IMR-90 (cell line): ENCODE measurements around the gene GRIN1. TPM values are rescaled to one million over a fixed set of nuclear protein-coding genes. Genes with fewer than 3 reads are reported as not detected.

Source experiments
- ATAC-seq: fragments of 200-7000 bp; cut with Tn5 transposase; 2 replicates; pipeline ENCODE4 v1.9.1; 2020; ENCODE audit warnings: low read depth, mild to moderate bottlenecking, moderate library complexity
- BruUV-seq: library from RNA; stranded (reverse); fragments of 400-500 nt; replicated peaks from 2 replicates; lab custom pipeline; 2021; lab: Mats Ljungman, UMichigan
- CTCF ChIA-PET: fragments of 300-600 bp; formaldehyde crosslinking; extraction: SDS; loops from one replicate; lab custom pipeline; 2021; ENCODE audit warnings: antibody characterized with exemption; lab: Yijun Ruan, JAX
- POLR2A ChIA-PET: fragments of 300-600 bp; sonication (Branson Sonifier 250); formaldehyde crosslinking; loops from one replicate; lab custom pipeline; 2022; ENCODE audit warnings: antibody characterized with exemption; ENCODE audit not compliant: unreplicated experiment; lab: Charles Lee
- DNase-seq: peaks from one replicate; pipeline ENCODE4 v3.0.0; 2013
- H2AFZ ChIP-seq: replicated peaks from 2 replicates; pipeline ENCODE3; 2013; ENCODE audit warnings: low read length, mild to moderate bottlenecking; ENCODE audit not compliant: poor library complexity
- H2AK5ac ChIP-seq: 2 replicates; pipeline ENCODE4 v1.6.1; 2013; ENCODE audit warnings: low read depth, low read length, inconsistent platforms
- H2AK9ac ChIP-seq: replicated peaks from 2 replicates; pipeline ENCODE3; 2013; ENCODE audit warnings: mild to moderate bottlenecking, low read depth, low read length, moderate library complexity; ENCODE audit not compliant: poor library complexity
- H2BK120ac ChIP-seq: 2 replicates; pipeline ENCODE4 v1.6.1; 2013; ENCODE audit warnings: low read depth, low read length, inconsistent platforms
- H2BK15ac ChIP-seq: 3 replicates; pipeline ENCODE4 v1.6.1; 2013; ENCODE audit warnings: low read depth, low read length, inconsistent platforms
- H2BK20ac ChIP-seq: 2 replicates; pipeline ENCODE4 v1.6.1; 2013; ENCODE audit warnings: low read depth, mild to moderate bottlenecking, inconsistent platforms, low read length, moderate library complexity
- H2BK5ac ChIP-seq: 2 replicates; pipeline ENCODE4 v1.6.1; 2013; ENCODE audit warnings: mild to moderate bottlenecking, low read depth, low read length, inconsistent platforms; ENCODE audit not compliant: poor library complexity, severe bottlenecking
- H3K14ac ChIP-seq: replicated peaks from 2 replicates; pipeline ENCODE4 v1.6.1; 2013; ENCODE audit warnings: low read depth, low read length, inconsistent platforms
- H3K18ac ChIP-seq: 2 replicates; pipeline ENCODE4 v1.6.1; 2013; ENCODE audit warnings: low read depth, low read length, control low read depth
- H3K23ac ChIP-seq: 2 replicates; pipeline ENCODE4 v1.6.1; 2013; ENCODE audit warnings: low read depth, low read length, inconsistent platforms
- H3K27ac ChIP-seq: 2 replicates; pipeline ENCODE4 v1.5.1; 2013; ENCODE audit warnings: mild to moderate bottlenecking, control low read depth, low read length; ENCODE audit not compliant: insufficient read depth
- H3K27me3 ChIP-seq: 2 replicates; pipeline ENCODE4 v1.6.1; 2013; ENCODE audit warnings: low read length; ENCODE audit not compliant: control insufficient read depth, insufficient read depth
- H3K36me3 ChIP-seq: 2 replicates; pipeline ENCODE4 v1.6.1; 2013; ENCODE audit warnings: low read length, mixed read lengths; ENCODE audit not compliant: control insufficient read depth, insufficient read depth
- H3K4ac ChIP-seq: 2 replicates; pipeline ENCODE4 v1.6.1; 2013; ENCODE audit warnings: low read depth, low read length, inconsistent platforms
- H3K4me1 ChIP-seq: 2 replicates; pipeline ENCODE4 v1.6.1; 2013; ENCODE audit warnings: low read length, mixed read lengths; ENCODE audit not compliant: control insufficient read depth, insufficient read depth
- H3K4me2 ChIP-seq: 2 replicates; pipeline ENCODE4 v1.6.1; 2013; ENCODE audit warnings: low read depth, mild to moderate bottlenecking, control low read depth, low read length, moderate library complexity
- H3K4me3 ChIP-seq: 2 replicates; pipeline ENCODE4 v1.5.1; 2013; ENCODE audit warnings: low read depth, mild to moderate bottlenecking, control low read depth, low read length, moderate library complexity; ENCODE audit not compliant: insufficient read depth
- H3K56ac ChIP-seq: 2 replicates; pipeline ENCODE4 v1.6.1; 2013; ENCODE audit warnings: low read length, inconsistent platforms; ENCODE audit not compliant: insufficient read depth; ENCODE audit errors: extremely low read depth
- H3K79me1 ChIP-seq, 2 experiments: 2 replicates each; pipeline ENCODE4 v1.6.1; 2013; ENCODE audit warnings: low read length in 2 of 2, inconsistent platforms in 1 of 2, low read depth in 1 of 2
- H3K9ac ChIP-seq: 2 replicates; pipeline ENCODE4 v1.6.1; 2013; ENCODE audit warnings: low read depth, low read length, control low read depth
- H3K9me1 ChIP-seq: 2 replicates; pipeline ENCODE4 v1.6.1; 2013; ENCODE audit warnings: low read length, inconsistent platforms; ENCODE audit not compliant: insufficient read depth
- H3K9me3 ChIP-seq: 2 replicates; pipeline ENCODE4 v1.6.1; 2013; ENCODE audit warnings: low read length; ENCODE audit not compliant: control insufficient read depth, insufficient read depth
- H4K20me1 ChIP-seq: 2 replicates; pipeline ENCODE4 v1.6.1; 2013; ENCODE audit warnings: low read length, inconsistent platforms; ENCODE audit not compliant: insufficient read depth
- H4K5ac ChIP-seq: 2 replicates; pipeline ENCODE4 v1.6.1; 2013; ENCODE audit warnings: mild to moderate bottlenecking, low read depth, low read length, control low read depth
- H4K8ac ChIP-seq, 2 experiments: 2 replicates each; pipeline ENCODE4 v1.6.1; 2013; ENCODE audit warnings: low read depth in 2 of 2, low read length in 2 of 2, control low read depth in 1 of 2, inconsistent platforms in 1 of 2
- H4K91ac ChIP-seq: 2 replicates; pipeline ENCODE4 v1.6.1; 2013; ENCODE audit warnings: low read depth, low read length, inconsistent platforms; ENCODE audit not compliant: insufficient read depth
- CHD1 ChIP-seq: IDR thresholded peaks from 2 replicates; pipeline ENCODE4 v1.6.1; 2012; ENCODE audit warnings: low read depth, low read length, improper control_type of control experiment
- MAZ ChIP-seq: IDR thresholded peaks from 2 replicates; pipeline ENCODE4 v1.6.1; 2012; ENCODE audit warnings: low read depth, mild to moderate bottlenecking, low read length, improper control_type of control experiment, moderate library complexity, borderline replicate concordance
- MXI1 ChIP-seq: IDR thresholded peaks from 2 replicates; pipeline ENCODE4 v1.6.1; 2012; ENCODE audit warnings: low read depth, mild to moderate bottlenecking, low read length, moderate library complexity, borderline replicate concordance
- POLR2A ChIP-seq: IDR thresholded peaks from 2 replicates; pipeline ENCODE4 v1.6.1; 2012; ENCODE audit warnings: mild to moderate bottlenecking, low read depth, low read length
- WGBS, 2 experiments: methylation state at CpG; one replicate each; pipeline versions ENCODE4 v1.1.5 to v1.1.7; 2013; ENCODE audit warnings: missing lambda C conversion rate in 2 of 2; ENCODE audit not compliant: insufficient read length in 1 of 2; ENCODE audit errors: extremely low coverage in 2 of 2; 5-methylcytosine and 5-hydroxymethylcytosine counted together
- dilution Hi-C: fragments of 300-500 bp; cut with HindIII; formaldehyde crosslinking; loops from one replicate; pipeline ENCODE4 v1.14.3; 2018; ENCODE audit warnings: low sequenced_read_pairs; ENCODE audit not compliant: unreplicated experiment
- in situ Hi-C: fragments of 300-500 bp; cut with MboI; formaldehyde crosslinking; loops from 3 replicates; pipeline ENCODE4 v1.14.3; 2019; ENCODE audit warnings: low sequenced_read_pairs, inconsistent platforms, mixed read lengths
- intact Hi-C: fragments of 100-400 bp; cut with micrococcal nuclease; formaldehyde crosslinking; loops from 2 replicates; pipeline ENCODE4 v1.10.0; 2022
- polyA plus RNA-seq, 3 experiments: library from polyadenylated mRNA; depleted of rRNA; stranded (reverse); fragments of >200 nt; gene quantifications; 2 replicates each; pipeline ENCODE4 v1.2.3, GENCODE V29; 2012; ENCODE audit warnings: low replicate concordance in 1 of 3
- total RNA-seq: library from RNA; depleted of rRNA; stranded (reverse); fragments of >200 nt; gene quantifications from 2 replicates; pipeline ENCODE4 v1.2.3, GENCODE V29; 2012
- TF ChIP-seq, protein P1 (sequence below): fragments of 150-350 bp; IDR thresholded peaks from 2 replicates; pipeline ENCODE4 v1.6.1; 2017; ENCODE audit warnings: mild to moderate bottlenecking, antibody characterized with exemption, low read length, low read depth
- TF ChIP-seq, protein P2 (sequence below): conservative IDR thresholded peaks from 2 replicates; pipeline ENCODE4 v1.5.1; 2012; ENCODE audit warnings: mild to moderate bottlenecking, low read depth, low read length, improper control_type of control experiment

Gene GRIN1
- total and polyA plus RNA-seq, 2 of the 4 experiments (the other 2 are of a cell fraction) = 0.09 TPM; not detected in 1

- no peak overlapping the region for H3K4me2 ChIP-seq
- intact Hi-C loops (no loop called here), in situ Hi-C loops (loop anchor here (5.0 kb wide), 1 partner anchor 104 kb away; the partner anchor contains the start of genes CYSRT1 and RNF224), dilution Hi-C loops (no loop called here)
- H2BK15ac ChIP-seq = no peak overlapping the region
- peaks cover 9% of the 10 kb centered on the region; the same call in 1 of the 2 replicates for H3K4me1 ChIP-seq
- ATAC-seq (no peak), DNase-seq (no peak)
- no CpG with 5 or more reads among the region's 5 CpGs for WGBS, 2 experiments
- ChIA-PET POLR2A (interaction anchor here (0.6 kb wide), 1 partner anchor 9 kb away, joined by 3 read pairs; no protein-coding TSS in a partner anchor), CTCF (no interaction called here)
- no peak overlapping the region for H3K18ac ChIP-seq
- no peaks in the 10 kb centered on the region for H3K27me3 ChIP-seq
- H3K27ac ChIP-seq = no peak overlapping the region
- H3K9me3 ChIP-seq = no peaks in the 10 kb centered on the region
- no peak overlapping the region for H3K56ac ChIP-seq
- H2BK120ac ChIP-seq = no peak overlapping the region
- no peak overlapping the region for H4K8ac ChIP-seq
- no peak overlapping the region for H2BK20ac ChIP-seq
- no TSS peak for BruUV-seq
- H4K91ac ChIP-seq = no peak overlapping the region
- no peak overlapping the region for H3K4me3 ChIP-seq
- H4K5ac ChIP-seq = no peak overlapping the region
- no peak overlapping the region for H3K9ac ChIP-seq
- H4K20me1 ChIP-seq = peaks cover 7% of the 10 kb centered on the region; the same call in 1 of the 2 replicates
- H3K36me3 ChIP-seq = no peaks in the 10 kb centered on the region
- H2BK5ac ChIP-seq = no peak overlapping the region
- H3K4ac ChIP-seq = no peak overlapping the region
- no peak overlapping the region for H2AK9ac ChIP-seq
- H3K23ac ChIP-seq = no peak overlapping the region
- H3K9me1 ChIP-seq = peaks cover 11% of the 10 kb centered on the region
- H3K14ac ChIP-seq = no peak overlapping the region
- peaks cover 9 to 29% of the 10 kb centered on the region in 2 experiments for H3K79me1 ChIP-seq
- TF ChIP-seq MAZ = no peak
- TF ChIP-seq, protein P1, sequence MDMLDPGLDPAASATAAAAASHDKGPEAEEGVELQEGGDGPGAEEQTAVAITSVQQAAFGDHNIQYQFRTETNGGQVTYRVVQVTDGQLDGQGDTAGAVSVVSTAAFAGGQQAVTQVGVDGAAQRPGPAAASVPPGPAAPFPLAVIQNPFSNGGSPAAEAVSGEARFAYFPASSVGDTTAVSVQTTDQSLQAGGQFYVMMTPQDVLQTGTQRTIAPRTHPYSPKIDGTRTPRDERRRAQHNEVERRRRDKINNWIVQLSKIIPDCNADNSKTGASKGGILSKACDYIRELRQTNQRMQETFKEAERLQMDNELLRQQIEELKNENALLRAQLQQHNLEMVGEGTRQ = no peak
- no peak for TF ChIP-seq CHD1
- TF ChIP-seq MXI1 = no peak
- TF ChIP-seq, protein P2, sequence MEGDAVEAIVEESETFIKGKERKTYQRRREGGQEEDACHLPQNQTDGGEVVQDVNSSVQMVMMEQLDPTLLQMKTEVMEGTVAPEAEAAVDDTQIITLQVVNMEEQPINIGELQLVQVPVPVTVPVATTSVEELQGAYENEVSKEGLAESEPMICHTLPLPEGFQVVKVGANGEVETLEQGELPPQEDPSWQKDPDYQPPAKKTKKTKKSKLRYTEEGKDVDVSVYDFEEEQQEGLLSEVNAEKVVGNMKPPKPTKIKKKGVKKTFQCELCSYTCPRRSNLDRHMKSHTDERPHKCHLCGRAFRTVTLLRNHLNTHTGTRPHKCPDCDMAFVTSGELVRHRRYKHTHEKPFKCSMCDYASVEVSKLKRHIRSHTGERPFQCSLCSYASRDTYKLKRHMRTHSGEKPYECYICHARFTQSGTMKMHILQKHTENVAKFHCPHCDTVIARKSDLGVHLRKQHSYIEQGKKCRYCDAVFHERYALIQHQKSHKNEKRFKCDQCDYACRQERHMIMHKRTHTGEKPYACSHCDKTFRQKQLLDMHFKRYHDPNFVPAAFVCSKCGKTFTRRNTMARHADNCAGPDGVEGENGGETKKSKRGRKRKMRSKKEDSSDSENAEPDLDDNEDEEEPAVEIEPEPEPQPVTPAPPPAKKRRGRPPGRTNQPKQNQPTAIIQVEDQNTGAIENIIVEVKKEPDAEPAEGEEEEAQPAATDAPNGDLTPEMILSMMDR = no peak
- no peak for TF ChIP-seq POLR2A
- H2AK5ac ChIP-seq = no peak overlapping the region
- H2AFZ ChIP-seq = no peak overlapping the region
These were observed 15.5 kb upstream of the GRIN1 start for GRCh38 chr9:137123468-137123837.
